Measurements from ENCODE around the gene CBLN2. TPM values are rescaled to one million over a fixed set of nuclear protein-coding genes. Genes with fewer than 3 reads are reported as not detected.

CBLN2 gene
- 0.10 and 0.11 TPM in 2 replicates for total RNA-seq
- not detected for polyA plus RNA-seq (2012)

- peak; percentile 74 for DNase-seq (ENCODE audit: low read depth)
Measured at GRCh38 chr18:72544092-72544886, at the start of gene CBLN2. CBLN2 (minus strand) TSS chr18:72544342; CDS start chr18:72542160, 2,182 bp downstream.

- DNase-seq (ENCODE audit: low read depth), result no peak
Measured at GRCh38 chr18:72588360-72588759, 44.2 kb upstream of the CBLN2 start.

GRCh38 chr18:72584787-72585186 is 40.6 kb upstream of the CBLN2 start:
- DNase-seq (ENCODE audit: low read depth), result no peak

- DNase-seq (ENCODE audit: low read depth), result no peak
Measured at GRCh38 chr18:72581976-72582375, 37.8 kb upstream of the CBLN2 start.

- no peak for DNase-seq (ENCODE audit: low read depth)
Measured at GRCh38 chr18:72572896-72573295, 28.8 kb upstream of the CBLN2 start.

- DNase-seq (ENCODE audit: low read depth), result no peak
Measured at GRCh38 chr18:72566290-72566689, 22.1 kb upstream of the CBLN2 start.

GRCh38 chr18:72555968-72556367 is 11.8 kb upstream of the CBLN2 start:
- no peak for DNase-seq (ENCODE audit: low read depth)

GRCh38 chr18:72555101-72555500 is 11.0 kb upstream of the CBLN2 start:
- no peak for DNase-seq (ENCODE audit: low read depth)

GRCh38 chr18:72543357-72544055 is 636 bp downstream of the CBLN2 start:
- DNase-seq (ENCODE audit: low read depth), result no peak

GRCh38 chr18:72542984-72543356 is 1.2 kb downstream of the CBLN2 start:
- no peak for DNase-seq (ENCODE audit: low read depth)

GRCh38 chr18:72542342-72542741 is 1.8 kb downstream of the CBLN2 start:
- no peak for DNase-seq (ENCODE audit: low read depth)

- no peak for DNase-seq (ENCODE audit: low read depth)
Measured at GRCh38 chr18:72541871-72542332, 2.2 kb downstream of the CBLN2 start.

- DNase-seq (ENCODE audit: low read depth), result no peak
Measured at GRCh38 chr18:72539901-72540300, 4.2 kb downstream of the CBLN2 start.

- DNase-seq (ENCODE audit: low read depth), result no peak
Measured at GRCh38 chr18:72530622-72531021, 13.5 kb downstream of the CBLN2 start.

- no peak for DNase-seq (ENCODE audit: low read depth)
Measured at GRCh38 chr18:72504866-72505265, 39.3 kb downstream of the CBLN2 start.

GRCh38 chr18:72502671-72503431 is 41.3 kb downstream of the CBLN2 start:
- DNase-seq (ENCODE audit: low read depth), result no peak

GRCh38 chr18:72492497-72492896 is 51.6 kb downstream of the CBLN2 start:
- no peak for DNase-seq (ENCODE audit: low read depth)

All from myocyte (in vitro differentiated cells).